HepG2 (cell line): ENCODE results near the gene NCBP3. TPM values are rescaled to one million over a fixed set of nuclear protein-coding genes. Genes with fewer than 3 reads are reported as not detected.

Experiments
- E2F2 ChIP-seq: sonication (generic); formaldehyde crosslinking; IDR thresholded peaks from 2 replicates; pipeline ENCODE4 v1.4.0; 2020; ENCODE audit warnings: missing genetic modification reagents, borderline replicate concordance
- HOXA5 ChIP-seq: sonication (generic); formaldehyde crosslinking; IDR thresholded peaks from 2 replicates; pipeline ENCODE4 v1.4.0; 2020; ENCODE audit warnings: missing genetic modification reagents
- PLRG1 ChIP-seq: fragments of 450-650 bp; conservative IDR thresholded peaks from 2 replicates; pipeline ENCODE4 v1.6.1; 2016
- RBM22 ChIP-seq: fragments of 200-400 bp; formaldehyde crosslinking; optimal IDR thresholded peaks from 2 replicates; pipeline ENCODE3; 2017; ENCODE audit warnings: mild to moderate bottlenecking, low read length, moderate library complexity
- SRSF4 ChIP-seq: fragments of 200-400 bp; formaldehyde crosslinking; IDR thresholded peaks from one replicate; pipeline ENCODE4 v1.6.1; 2018; ENCODE audit warnings: mild to moderate bottlenecking, low read depth, low read length, moderate library complexity; ENCODE audit not compliant: poor library complexity, severe bottlenecking
- ZBTB38 ChIP-seq: sonication (generic); formaldehyde crosslinking; IDR thresholded peaks from 2 replicates; pipeline ENCODE4 v1.5.1; 2020; ENCODE audit warnings: mild to moderate bottlenecking, missing genetic modification reagents
- ZNF256 ChIP-seq: sonication (generic); formaldehyde crosslinking; conservative IDR thresholded peaks from 2 replicates; pipeline ENCODE4 v1.4.0; 2020; ENCODE audit warnings: missing genetic modification reagents
- ZNF552 ChIP-seq: sonication (generic); formaldehyde crosslinking; IDR thresholded peaks from 2 replicates; pipeline ENCODE4 v1.9.0; 2022; ENCODE audit warnings: missing genetic modification reagents, mild to moderate bottlenecking, borderline replicate concordance
- ZNF557 ChIP-seq: sonication (generic); formaldehyde crosslinking; IDR thresholded peaks from 2 replicates; pipeline ENCODE4 v1.4.0; 2020; ENCODE audit warnings: missing genetic modification reagents
- ZNF629 ChIP-seq: sonication (generic); formaldehyde crosslinking; conservative IDR thresholded peaks from 2 replicates; pipeline ENCODE4 v1.5.0; 2020; ENCODE audit warnings: missing genetic modification reagents
- ZSCAN9 ChIP-seq: IDR thresholded peaks from 2 replicates; pipeline ENCODE4 v1.6.1; 2016; ENCODE audit warnings: borderline replicate concordance
- polyA plus RNA-seq, 8 experiments: library from polyadenylated mRNA; depleted of rRNA in 3 of 8; stranded (reverse) in 7 of 8; unstranded in 1 of 8; fragments of >200 nt; fragmentation: Illumina TruSeq in 4 of 8; extraction: Trizol in 4 of 8; gene quantifications; 2 replicates each; pipeline versions ENCODE4 v1.2.1 to v1.2.3, GENCODE V29; 2011 to 2016; ENCODE audit warnings: low read depth in 4 of 8, missing spikeins in 1 of 8, mixed read lengths in 1 of 8; ENCODE audit not compliant: insufficient read depth in 1 of 8
- total RNA-seq, 5 experiments: library from RNA; depleted of rRNA; stranded (reverse); fragments of >200 nt; fragmentation: Illumina TruSeq; extraction: Trizol; gene quantifications; 2 replicates each; pipeline ENCODE4 v1.2.3, GENCODE V29; 2016; ENCODE audit warnings: low read depth in 1 of 5
- TF ChIP-seq, protein P1 (sequence below): sonication (generic); formaldehyde crosslinking; IDR thresholded peaks from 2 replicates; pipeline ENCODE4 v1.4.0; 2020; ENCODE audit warnings: missing genetic modification reagents, borderline replicate concordance
- TF ChIP-seq, protein P2 (sequence below): sonication (generic); formaldehyde crosslinking; IDR thresholded peaks from 2 replicates; pipeline ENCODE4 v1.4.0; 2020; ENCODE audit warnings: missing genetic modification reagents
- TF ChIP-seq, protein P3 (sequence below): IDR thresholded peaks from 2 replicates; pipeline ENCODE4 v1.6.1; 2018; ENCODE audit warnings: missing genetic modification reagents

NCBP3 gene
- total and polyA plus RNA-seq, 2 of the 13 experiments (the other 11 are each of a cell fraction or from before 2014, with no cell fraction given) = 19.5 to 24.8 TPM

DNA sequence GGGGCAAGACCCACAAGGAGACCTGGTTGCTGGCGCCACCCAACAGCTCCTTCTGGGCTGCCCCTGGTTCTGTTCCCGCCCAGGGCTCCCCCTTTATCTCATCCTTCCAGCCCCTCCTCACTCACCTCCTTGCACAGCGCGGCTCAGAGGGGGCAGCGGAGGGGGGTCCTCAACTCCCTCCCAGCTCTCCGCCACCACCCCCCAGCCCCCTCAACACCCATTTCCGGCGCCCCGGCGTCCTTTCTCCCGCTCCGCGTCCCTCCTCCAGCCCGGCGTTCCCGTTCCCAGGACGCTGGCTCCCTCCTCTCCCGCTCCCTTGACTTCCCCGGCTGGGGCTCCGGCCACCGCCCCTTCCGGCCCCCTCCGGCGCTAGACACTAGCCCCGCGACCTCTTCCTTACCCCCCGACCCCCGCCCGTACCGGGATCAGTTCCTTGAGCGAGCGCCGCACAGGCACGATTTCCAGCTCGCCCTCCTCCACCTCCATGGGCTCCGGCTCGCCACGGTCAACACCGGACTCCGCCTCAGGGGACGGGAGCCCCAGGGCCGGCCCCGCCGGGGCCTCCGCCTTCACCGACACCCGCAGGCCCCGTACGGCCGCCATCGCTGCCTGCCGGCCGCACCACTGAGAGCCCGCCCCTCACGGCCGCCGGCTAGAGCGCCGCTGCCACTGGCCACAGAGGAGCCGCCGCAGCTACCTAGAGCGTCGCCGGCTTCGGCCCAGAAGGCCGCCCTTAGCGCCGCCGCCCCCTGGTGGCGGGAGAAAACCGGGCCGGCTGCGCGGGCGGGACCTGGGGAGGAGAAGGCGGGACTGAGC is at the start of gene NCBP3 (continued):
- TF ChIP-seq HOXA5 (CRISPR knock-in tag) (peak; percentile 58; the same call in 1 of the 2 replicates), ZNF557 (CRISPR knock-in tag) (no peak), ZNF552 (CRISPR knock-in tag) (no peak), SRSF4 (no peak), ZNF256 (CRISPR knock-in tag) (no peak), RBM22 (no peak), E2F2 (no peak), ZNF629 (0 out of 2 replicates have a peak, but pooled peaks have one; percentile 7), ZSCAN9 (CRISPR knock-in tag) (peak; percentile 49; the same call in 1 of the 2 replicates), ZBTB38 (CRISPR knock-in tag) (peak; percentile 89), PLRG1 (no peak)
- TF ChIP-seq, protein P1, sequence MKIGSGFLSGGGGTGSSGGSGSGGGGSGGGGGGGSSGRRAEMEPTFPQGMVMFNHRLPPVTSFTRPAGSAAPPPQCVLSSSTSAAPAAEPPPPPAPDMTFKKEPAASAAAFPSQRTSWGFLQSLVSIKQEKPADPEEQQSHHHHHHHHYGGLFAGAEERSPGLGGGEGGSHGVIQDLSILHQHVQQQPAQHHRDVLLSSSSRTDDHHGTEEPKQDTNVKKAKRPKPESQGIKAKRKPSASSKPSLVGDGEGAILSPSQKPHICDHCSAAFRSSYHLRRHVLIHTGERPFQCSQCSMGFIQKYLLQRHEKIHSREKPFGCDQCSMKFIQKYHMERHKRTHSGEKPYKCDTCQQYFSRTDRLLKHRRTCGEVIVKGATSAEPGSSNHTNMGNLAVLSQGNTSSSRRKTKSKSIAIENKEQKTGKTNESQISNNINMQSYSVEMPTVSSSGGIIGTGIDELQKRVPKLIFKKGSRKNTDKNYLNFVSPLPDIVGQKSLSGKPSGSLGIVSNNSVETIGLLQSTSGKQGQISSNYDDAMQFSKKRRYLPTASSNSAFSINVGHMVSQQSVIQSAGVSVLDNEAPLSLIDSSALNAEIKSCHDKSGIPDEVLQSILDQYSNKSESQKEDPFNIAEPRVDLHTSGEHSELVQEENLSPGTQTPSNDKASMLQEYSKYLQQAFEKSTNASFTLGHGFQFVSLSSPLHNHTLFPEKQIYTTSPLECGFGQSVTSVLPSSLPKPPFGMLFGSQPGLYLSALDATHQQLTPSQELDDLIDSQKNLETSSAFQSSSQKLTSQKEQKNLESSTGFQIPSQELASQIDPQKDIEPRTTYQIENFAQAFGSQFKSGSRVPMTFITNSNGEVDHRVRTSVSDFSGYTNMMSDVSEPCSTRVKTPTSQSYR = no peak
- TF ChIP-seq, protein P2, sequence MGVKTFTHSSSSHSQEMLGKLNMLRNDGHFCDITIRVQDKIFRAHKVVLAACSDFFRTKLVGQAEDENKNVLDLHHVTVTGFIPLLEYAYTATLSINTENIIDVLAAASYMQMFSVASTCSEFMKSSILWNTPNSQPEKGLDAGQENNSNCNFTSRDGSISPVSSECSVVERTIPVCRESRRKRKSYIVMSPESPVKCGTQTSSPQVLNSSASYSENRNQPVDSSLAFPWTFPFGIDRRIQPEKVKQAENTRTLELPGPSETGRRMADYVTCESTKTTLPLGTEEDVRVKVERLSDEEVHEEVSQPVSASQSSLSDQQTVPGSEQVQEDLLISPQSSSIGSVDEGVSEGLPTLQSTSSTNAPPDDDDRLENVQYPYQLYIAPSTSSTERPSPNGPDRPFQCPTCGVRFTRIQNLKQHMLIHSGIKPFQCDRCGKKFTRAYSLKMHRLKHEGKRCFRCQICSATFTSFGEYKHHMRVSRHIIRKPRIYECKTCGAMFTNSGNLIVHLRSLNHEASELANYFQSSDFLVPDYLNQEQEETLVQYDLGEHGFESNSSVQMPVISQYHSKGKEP (CRISPR knock-in tag) = peak; percentile 82; the same call in 1 of the 2 replicates
- TF ChIP-seq, protein P3, sequence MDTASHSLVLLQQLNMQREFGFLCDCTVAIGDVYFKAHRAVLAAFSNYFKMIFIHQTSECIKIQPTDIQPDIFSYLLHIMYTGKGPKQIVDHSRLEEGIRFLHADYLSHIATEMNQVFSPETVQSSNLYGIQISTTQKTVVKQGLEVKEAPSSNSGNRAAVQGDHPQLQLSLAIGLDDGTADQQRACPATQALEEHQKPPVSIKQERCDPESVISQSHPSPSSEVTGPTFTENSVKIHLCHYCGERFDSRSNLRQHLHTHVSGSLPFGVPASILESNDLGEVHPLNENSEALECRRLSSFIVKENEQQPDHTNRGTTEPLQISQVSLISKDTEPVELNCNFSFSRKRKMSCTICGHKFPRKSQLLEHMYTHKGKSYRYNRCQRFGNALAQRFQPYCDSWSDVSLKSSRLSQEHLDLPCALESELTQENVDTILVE (CRISPR knock-in tag) = peak; percentile 82; the same call in 1 of the 2 replicates
